Measurements from ENCODE around the gene ADGRG2. TPM values are rescaled to one million over a fixed set of nuclear protein-coding genes. Genes with fewer than 3 reads are reported as not detected.

ADGRG2 gene
- total and polyA plus RNA-seq, 9 of the 15 experiments (the other 6 are each of a cell fraction or from before 2014, with no cell fraction given) = 0.03 TPM; not detected in 8

DNA sequence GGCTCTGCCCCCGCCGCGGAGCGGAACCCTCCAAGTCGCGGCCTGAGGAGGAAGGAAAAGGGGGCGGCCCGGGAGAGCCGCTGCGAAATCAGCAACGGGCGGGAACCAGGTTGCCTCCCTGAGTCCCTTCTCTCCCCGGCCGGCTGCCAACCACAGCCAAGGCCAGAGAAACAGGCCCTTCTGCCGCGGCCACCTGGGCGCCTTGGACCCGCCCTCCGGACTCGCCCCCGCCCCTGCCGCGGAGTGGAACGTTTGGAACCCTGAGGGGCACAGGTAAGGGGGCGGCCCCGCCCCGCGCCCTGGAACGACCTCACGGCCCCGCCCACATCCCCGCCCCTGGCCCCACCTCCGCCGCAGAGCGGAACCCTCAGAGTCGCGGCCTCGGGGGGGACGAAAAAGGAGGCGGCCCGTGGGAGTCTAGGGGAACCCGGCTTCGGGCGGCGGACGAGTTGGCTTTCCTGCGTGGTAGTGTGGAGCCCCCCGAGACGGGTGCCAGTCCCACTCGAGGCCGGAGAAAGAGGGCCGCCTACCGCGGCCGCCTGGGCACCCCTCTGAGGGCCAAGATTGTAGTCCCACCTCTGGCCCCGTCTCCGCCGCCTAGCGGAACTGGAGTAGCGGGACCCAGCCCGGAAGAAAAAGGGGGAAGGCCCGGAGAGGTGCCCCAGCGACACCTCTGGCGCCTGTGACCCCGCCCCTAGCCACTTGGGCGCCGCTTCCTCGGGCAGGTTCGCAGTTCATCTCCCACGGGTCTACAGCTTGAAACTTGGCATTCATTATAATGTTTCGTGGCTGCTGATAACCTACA, 137.7 kb downstream of the ADGRG2 start (continued):
- TF ChIP-seq, protein P1, sequence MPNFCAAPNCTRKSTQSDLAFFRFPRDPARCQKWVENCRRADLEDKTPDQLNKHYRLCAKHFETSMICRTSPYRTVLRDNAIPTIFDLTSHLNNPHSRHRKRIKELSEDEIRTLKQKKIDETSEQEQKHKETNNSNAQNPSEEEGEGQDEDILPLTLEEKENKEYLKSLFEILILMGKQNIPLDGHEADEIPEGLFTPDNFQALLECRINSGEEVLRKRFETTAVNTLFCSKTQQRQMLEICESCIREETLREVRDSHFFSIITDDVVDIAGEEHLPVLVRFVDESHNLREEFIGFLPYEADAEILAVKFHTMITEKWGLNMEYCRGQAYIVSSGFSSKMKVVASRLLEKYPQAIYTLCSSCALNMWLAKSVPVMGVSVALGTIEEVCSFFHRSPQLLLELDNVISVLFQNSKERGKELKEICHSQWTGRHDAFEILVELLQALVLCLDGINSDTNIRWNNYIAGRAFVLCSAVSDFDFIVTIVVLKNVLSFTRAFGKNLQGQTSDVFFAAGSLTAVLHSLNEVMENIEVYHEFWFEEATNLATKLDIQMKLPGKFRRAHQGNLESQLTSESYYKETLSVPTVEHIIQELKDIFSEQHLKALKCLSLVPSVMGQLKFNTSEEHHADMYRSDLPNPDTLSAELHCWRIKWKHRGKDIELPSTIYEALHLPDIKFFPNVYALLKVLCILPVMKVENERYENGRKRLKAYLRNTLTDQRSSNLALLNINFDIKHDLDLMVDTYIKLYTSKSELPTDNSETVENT (CRISPR knock-in tag; IDR thresholded peaks at IDR 0.05) = no peak
- TF ChIP-seq FOXJ3 (CRISPR knock-in tag; IDR thresholded peaks at IDR 0.05) = no peak
- peak; percentile 98 for TF ChIP-seq NCOA1 (IDR thresholded peaks at IDR 0.05; ENCODE audit: low read depth)
- TF ChIP-seq SETDB1 (IDR thresholded peaks at IDR 0.05; ENCODE audit: low read length) = no peak
- no peak for TF ChIP-seq CREBBP (IDR thresholded peaks at IDR 0.05; ENCODE audit: low read depth, low read length)
- 0 out of 4 replicates have a peak, but pooled peaks of 1 of the 2 experiments have one; percentile 24 for TF ChIP-seq NRF1 (conservative IDR thresholded peaks at IDR 0.05 in 1 of 2, IDR thresholded peaks at IDR 0.05 in 1 of 2)
- TF ChIP-seq, protein P2, sequence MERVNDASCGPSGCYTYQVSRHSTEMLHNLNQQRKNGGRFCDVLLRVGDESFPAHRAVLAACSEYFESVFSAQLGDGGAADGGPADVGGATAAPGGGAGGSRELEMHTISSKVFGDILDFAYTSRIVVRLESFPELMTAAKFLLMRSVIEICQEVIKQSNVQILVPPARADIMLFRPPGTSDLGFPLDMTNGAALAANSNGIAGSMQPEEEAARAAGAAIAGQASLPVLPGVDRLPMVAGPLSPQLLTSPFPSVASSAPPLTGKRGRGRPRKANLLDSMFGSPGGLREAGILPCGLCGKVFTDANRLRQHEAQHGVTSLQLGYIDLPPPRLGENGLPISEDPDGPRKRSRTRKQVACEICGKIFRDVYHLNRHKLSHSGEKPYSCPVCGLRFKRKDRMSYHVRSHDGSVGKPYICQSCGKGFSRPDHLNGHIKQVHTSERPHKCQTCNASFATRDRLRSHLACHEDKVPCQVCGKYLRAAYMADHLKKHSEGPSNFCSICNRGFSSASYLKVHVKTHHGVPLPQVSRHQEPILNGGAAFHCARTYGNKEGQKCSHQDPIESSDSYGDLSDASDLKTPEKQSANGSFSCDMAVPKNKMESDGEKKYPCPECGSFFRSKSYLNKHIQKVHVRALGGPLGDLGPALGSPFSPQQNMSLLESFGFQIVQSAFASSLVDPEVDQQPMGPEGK (CRISPR knock-in tag; IDR thresholded peaks at IDR 0.05; ENCODE audit: borderline replicate concordance) = no peak
- TF ChIP-seq, protein P3, sequence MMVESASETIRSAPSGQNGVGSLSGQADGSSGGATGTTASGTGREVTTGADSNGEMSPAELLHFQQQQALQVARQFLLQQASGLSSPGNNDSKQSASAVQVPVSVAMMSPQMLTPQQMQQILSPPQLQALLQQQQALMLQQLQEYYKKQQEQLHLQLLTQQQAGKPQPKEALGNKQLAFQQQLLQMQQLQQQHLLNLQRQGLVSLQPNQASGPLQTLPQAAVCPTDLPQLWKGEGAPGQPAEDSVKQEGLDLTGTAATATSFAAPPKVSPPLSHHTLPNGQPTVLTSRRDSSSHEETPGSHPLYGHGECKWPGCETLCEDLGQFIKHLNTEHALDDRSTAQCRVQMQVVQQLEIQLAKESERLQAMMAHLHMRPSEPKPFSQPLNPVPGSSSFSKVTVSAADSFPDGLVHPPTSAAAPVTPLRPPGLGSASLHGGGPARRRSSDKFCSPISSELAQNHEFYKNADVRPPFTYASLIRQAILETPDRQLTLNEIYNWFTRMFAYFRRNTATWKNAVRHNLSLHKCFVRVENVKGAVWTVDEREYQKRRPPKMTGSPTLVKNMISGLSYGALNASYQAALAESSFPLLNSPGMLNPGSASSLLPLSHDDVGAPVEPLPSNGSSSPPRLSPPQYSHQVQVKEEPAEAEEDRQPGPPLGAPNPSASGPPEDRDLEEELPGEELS (CRISPR knock-in tag; IDR thresholded peaks at IDR 0.05; ENCODE audit: borderline replicate concordance) = no peak
- no peak for TF ChIP-seq MEF2D (tag; conservative IDR thresholded peaks at IDR 0.05; ENCODE audit: low read depth)
- TF ChIP-seq HDAC8 (tag; IDR thresholded peaks at IDR 0.05) = no peak
- no peak for TF ChIP-seq DNMT1 (IDR thresholded peaks at IDR 0.05)
- TF ChIP-seq GABPB2 (CRISPR knock-in tag; conservative IDR thresholded peaks at IDR 0.05) = no peak
- no peak for TF ChIP-seq MAFG (tag; conservative IDR thresholded peaks at IDR 0.05)
- no peak for TF ChIP-seq SNIP1 (IDR thresholded peaks at IDR 0.05; ENCODE audit: low read depth)
- TF ChIP-seq, protein P4, sequence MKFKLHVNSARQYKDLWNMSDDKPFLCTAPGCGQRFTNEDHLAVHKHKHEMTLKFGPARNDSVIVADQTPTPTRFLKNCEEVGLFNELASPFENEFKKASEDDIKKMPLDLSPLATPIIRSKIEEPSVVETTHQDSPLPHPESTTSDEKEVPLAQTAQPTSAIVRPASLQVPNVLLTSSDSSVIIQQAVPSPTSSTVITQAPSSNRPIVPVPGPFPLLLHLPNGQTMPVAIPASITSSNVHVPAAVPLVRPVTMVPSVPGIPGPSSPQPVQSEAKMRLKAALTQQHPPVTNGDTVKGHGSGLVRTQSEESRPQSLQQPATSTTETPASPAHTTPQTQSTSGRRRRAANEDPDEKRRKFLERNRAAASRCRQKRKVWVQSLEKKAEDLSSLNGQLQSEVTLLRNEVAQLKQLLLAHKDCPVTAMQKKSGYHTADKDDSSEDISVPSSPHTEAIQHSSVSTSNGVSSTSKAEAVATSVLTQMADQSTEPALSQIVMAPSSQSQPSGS (CRISPR knock-in tag; IDR thresholded peaks at IDR 0.05) = no peak
- no peak for TF ChIP-seq PHB (CRISPR knock-in tag; IDR thresholded peaks at IDR 0.05)
- peak; percentile 69 for TF ChIP-seq HNRNPLL (IDR thresholded peaks at IDR 0.05; ENCODE audit: low read depth, low read length, poor library complexity, severe bottlenecking)

Measured in K562 (cell line).